Right atrium auricular region (tissue), 2 donors: ENCODE results near the gene RASSF9. TPM values are rescaled to one million over a fixed set of nuclear protein-coding genes. Genes with fewer than 3 reads are reported as not detected.

Source experiments
- DNase-seq: peaks from one replicate; pipeline ENCODE4 v3.0.0-alpha.2; 2019; ENCODE audit warnings: low spot score
- H3K27ac ChIP-seq, 2 donors: fragments of 200-600 bp; sonication (generic); 1 replicate in 1 of 2; 2 replicates in 1 of 2; pipeline ENCODE4 v1.5.1; 2016 to 2019
- H3K27me3 ChIP-seq, 2 donors: fragments of 200-600 bp; sonication (generic); one replicate each; pipeline versions ENCODE4 v1.5.1 to v1.6.0; 2017 to 2019
- H3K36me3 ChIP-seq: fragments of 200-600 bp; sonication (generic); one replicate; pipeline ENCODE4 v1.5.1; 2016
- H3K4me1 ChIP-seq, 2 donors: fragments of 200-600 bp; sonication (generic); one replicate each; pipeline versions ENCODE4 v1.5.1 to v1.6.0; 2017 to 2019
- H3K4me3 ChIP-seq, 2 donors: fragments of 200-600 bp; sonication (generic); 1 replicate in 1 of 2; 2 replicates in 1 of 2; pipeline ENCODE4 v1.5.1; 2017 to 2019; ENCODE audit warnings: mild to moderate bottlenecking in 1 of 2, moderate library complexity in 1 of 2
- H3K9me3 ChIP-seq, 2 donors: fragments of 200-600 bp; sonication (generic); one replicate each; pipeline ENCODE4 v1.5.1; 2019
- total RNA-seq, 2 donors: library from RNA; depleted of rRNA; stranded (reverse); fragments of >200 nt; gene quantifications; one replicate each; pipeline ENCODE4 v1.1.0, GENCODE V29; 2016
- TF ChIP-seq, protein P1 (sequence below), 2 donors: fragments of 200-600 bp; sonication (generic); IDR thresholded peaks; one replicate each; pipeline ENCODE4 v1.5.1; 2019; ENCODE audit warnings: antibody characterized with exemption in 2 of 2

The RASSF9 gene
- total RNA-seq, 2 donors from 2014 or later, result 2.2 to 2.9 TPM

DNA sequence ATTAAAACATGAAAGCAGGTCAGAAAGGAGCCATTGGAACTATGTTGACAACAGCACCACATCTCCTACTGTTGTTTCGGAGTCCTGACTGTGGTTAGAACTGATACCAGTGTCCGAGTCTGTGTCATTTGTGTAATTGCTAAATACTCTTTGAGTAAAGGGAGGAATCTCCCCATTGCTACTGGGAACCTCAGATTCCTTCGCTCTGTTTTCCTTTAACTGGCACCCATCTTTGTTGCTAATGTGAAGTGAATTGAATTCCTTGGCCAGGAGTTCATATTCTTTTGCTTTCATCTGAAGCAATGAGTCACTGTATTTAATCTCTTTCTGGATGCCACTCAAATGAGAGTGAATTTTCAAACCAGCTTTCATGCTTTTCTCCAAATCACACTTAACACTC lies 31.5 kb downstream of the RASSF9 start:
- Histone ChIP-seq H3K36me3 (no peaks in the 10 kb centered on the region), H3K9me3 (no peaks in the 10 kb centered on the region), H3K4me1 (no peaks in the 10 kb centered on the region), H3K4me3 (peak overlapping the region in 1 of 2 donors; percentile 5), H3K27me3 (no peaks in the 10 kb centered on the region), H3K27ac (no peak overlapping the region)
- TF ChIP-seq, protein P1, sequence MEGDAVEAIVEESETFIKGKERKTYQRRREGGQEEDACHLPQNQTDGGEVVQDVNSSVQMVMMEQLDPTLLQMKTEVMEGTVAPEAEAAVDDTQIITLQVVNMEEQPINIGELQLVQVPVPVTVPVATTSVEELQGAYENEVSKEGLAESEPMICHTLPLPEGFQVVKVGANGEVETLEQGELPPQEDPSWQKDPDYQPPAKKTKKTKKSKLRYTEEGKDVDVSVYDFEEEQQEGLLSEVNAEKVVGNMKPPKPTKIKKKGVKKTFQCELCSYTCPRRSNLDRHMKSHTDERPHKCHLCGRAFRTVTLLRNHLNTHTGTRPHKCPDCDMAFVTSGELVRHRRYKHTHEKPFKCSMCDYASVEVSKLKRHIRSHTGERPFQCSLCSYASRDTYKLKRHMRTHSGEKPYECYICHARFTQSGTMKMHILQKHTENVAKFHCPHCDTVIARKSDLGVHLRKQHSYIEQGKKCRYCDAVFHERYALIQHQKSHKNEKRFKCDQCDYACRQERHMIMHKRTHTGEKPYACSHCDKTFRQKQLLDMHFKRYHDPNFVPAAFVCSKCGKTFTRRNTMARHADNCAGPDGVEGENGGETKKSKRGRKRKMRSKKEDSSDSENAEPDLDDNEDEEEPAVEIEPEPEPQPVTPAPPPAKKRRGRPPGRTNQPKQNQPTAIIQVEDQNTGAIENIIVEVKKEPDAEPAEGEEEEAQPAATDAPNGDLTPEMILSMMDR (IDR thresholded peaks at IDR 0.05), result no peak
- DNase-seq, result no peak

DNA sequence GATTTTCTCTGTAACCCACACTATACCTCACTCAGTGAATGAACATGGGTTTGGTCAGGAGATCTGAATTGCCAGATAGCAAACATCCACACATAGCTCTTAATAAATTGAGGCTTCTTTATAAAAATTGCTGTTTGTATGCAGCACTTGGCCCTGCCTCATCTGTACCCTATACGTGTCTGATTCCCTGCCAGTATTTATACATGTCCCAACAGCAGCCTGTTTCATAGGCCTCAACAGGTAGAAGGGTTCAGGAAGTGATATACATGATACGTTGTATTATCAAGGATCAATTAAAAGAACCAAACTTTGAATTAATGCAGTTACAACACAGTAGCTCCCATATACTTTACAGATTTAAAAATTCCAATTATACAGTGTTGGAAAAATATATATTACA lies 32.3 kb downstream of the RASSF9 start:
- Histone ChIP-seq H3K27me3 (no peaks in the 10 kb centered on the region), H3K4me1 (no peaks in the 10 kb centered on the region), H3K4me3 (no peak overlapping the region), H3K27ac (no peak overlapping the region), H3K9me3 (no peaks in the 10 kb centered on the region), H3K36me3 (no peaks in the 10 kb centered on the region)
- DNase-seq, result no peak
- TF ChIP-seq, protein P1 (IDR thresholded peaks at IDR 0.05), result no peak

DNA sequence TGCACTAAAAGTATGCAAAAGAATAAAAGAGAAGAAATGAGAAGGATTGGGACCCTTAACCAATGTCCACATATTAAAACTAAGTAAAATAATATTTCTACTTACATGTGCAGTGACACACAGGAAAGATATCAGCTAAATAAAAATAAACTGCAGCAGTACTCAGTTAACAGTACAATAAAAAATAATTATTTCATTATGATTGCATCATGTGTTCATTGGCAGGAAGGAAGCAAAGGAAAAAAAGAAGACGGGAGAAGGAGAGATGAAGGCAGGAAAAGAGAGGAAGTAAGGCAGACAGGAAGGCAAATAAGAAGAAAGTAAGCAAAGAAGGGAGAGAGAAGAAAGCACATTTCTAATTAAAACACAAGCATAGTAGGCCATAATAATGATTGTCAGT lies 33.0 kb downstream of the RASSF9 start:
- Histone ChIP-seq H3K4me3 (no peak overlapping the region), H3K27ac (no peak overlapping the region), H3K9me3 (no peaks in the 10 kb centered on the region), H3K27me3 (no peaks in the 10 kb centered on the region), H3K4me1 (no peaks in the 10 kb centered on the region), H3K36me3 (no peaks in the 10 kb centered on the region)
- TF ChIP-seq, protein P1 (IDR thresholded peaks at IDR 0.05), result no peak
- no peak for DNase-seq

DNA sequence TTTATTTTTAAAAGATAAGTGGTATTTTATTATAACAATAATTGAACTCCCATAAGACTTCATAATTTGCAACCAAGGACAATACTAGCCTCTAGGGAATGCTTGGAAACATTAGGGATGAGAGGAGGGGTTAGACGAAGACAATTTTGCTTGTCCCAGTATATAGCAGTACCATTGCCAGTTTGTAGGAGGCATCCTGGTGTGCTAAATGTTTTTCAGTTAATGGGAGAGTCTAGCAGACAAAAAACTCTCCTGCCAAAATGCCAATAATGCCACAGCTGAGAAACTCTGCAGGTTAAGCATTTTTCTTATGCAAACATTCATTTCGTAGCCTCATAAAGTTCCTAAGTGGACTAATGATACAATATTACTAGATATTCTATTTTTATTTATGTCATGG lies 38.1 kb downstream of the RASSF9 start:
- Histone ChIP-seq H3K9me3 (no peaks in the 10 kb centered on the region), H3K4me3 (no peak overlapping the region), H3K4me1 (no peaks in the 10 kb centered on the region), H3K27me3 (no peaks in the 10 kb centered on the region), H3K36me3 (no peaks in the 10 kb centered on the region), H3K27ac (no peak overlapping the region)
- TF ChIP-seq, protein P1 (IDR thresholded peaks at IDR 0.05), result no peak
- no peak for DNase-seq

DNA sequence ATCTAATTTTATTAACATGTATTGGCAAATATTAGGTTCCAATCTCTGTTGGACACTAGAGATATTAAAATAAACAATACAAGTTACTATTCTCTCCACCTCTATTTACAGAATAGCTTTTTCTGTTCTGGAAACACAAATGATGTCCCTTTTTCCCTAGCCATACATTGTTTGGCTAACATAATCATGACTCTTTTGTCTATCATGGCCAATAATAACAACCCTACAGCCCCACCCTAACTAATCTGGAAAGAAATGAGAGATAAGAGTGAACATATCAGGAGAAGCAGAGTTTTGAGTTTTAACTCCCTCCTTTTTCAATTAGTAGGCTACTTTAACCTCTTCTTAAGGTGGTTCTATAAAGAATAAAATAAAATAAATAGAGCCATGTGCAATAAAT lies 40.2 kb downstream of the RASSF9 start:
- no peaks in the 10 kb centered on the region for H3K4me1 ChIP-seq
- DNase-seq, result no peak
- TF ChIP-seq, protein P1 (IDR thresholded peaks at IDR 0.05), result no peak

DNA sequence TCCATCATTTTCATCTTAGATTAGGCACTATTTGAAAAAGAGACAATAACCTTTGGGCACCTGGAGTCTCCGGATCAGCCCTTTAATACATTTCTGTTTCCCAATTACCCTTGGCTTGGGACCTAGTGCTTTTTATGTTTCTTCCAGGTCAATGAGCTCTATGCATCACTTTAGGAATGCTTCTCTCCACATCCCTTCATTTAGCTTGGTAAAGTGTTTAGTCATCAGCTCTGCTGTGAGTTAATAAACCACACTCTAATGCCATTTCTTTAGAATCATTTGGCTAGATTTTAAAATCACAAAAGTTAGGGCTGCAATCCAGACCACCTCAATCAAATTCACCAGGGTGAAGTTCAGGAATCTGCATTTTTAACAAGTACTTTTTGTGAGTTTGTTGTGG lies 41.7 kb downstream of the RASSF9 start:
- Histone ChIP-seq H3K4me3 (no peak overlapping the region), H3K36me3 (no peaks in the 10 kb centered on the region), H3K27ac (no peak overlapping the region), H3K9me3 (no peaks in the 10 kb centered on the region), H3K4me1 (no peaks in the 10 kb centered on the region), H3K27me3 (no peaks in the 10 kb centered on the region)
- TF ChIP-seq, protein P1 (IDR thresholded peaks at IDR 0.05), result no peak
- DNase-seq, result no peak

More for the DNA sequence above, 40.2 kb downstream of the RASSF9 start:
- Histone ChIP-seq H3K27me3 (no peaks in the 10 kb centered on the region), H3K36me3 (no peaks in the 10 kb centered on the region), H3K4me3 (no peak overlapping the region), H3K27ac (no peak overlapping the region), H3K9me3 (no peaks in the 10 kb centered on the region)
